Ascending aorta (tissue), 2 donors: Measurements from ENCODE around the gene EMC8. TPM values are rescaled to one million over a fixed set of nuclear protein-coding genes. Genes with fewer than 3 reads are reported as not detected.

Experiments
- DNase-seq, 2 donors: peaks; one replicate each; pipeline ENCODE4 v3.0.0-alpha.2; 2019; ENCODE audit warnings: low spot score in 2 of 2
- H3K27ac ChIP-seq, 2 donors: fragments of 200-600 bp; sonication (generic); one replicate each; pipeline ENCODE4 v1.5.1; 2016 to 2017; ENCODE audit warnings: mild to moderate bottlenecking in 1 of 2
- H3K27me3 ChIP-seq: fragments of 200-600 bp; sonication (generic); one replicate; pipeline ENCODE4 v1.5.1; 2017
- H3K36me3 ChIP-seq, 2 donors: fragments of 200-600 bp; sonication (generic); one replicate each; pipeline ENCODE4 v1.5.1; 2016
- H3K4me1 ChIP-seq, 2 donors: fragments of 200-600 bp; sonication (generic); one replicate each; pipeline ENCODE4 v1.5.1; 2016 to 2017; ENCODE audit warnings: mild to moderate bottlenecking in 1 of 2
- H3K4me3 ChIP-seq, 2 donors: fragments of 200-600 bp; sonication (generic); one replicate each; pipeline ENCODE4 v1.5.1; 2016 to 2017; ENCODE audit warnings: mild to moderate bottlenecking in 1 of 2
- H3K9me3 ChIP-seq, 2 donors: fragments of 200-600 bp; sonication (generic); one replicate each; pipeline ENCODE4 v1.5.1; 2016
- CTCF ChIP-seq, 3 experiments: fragments of 200-600 bp in 2 of 3; fragments of 450-650 bp in 1 of 3; sonication (generic) in 2 of 3; IDR thresholded peaks; one replicate each; pipeline ENCODE4 v1.5.1; 2016 to 2019; ENCODE audit warnings: antibody characterized with exemption in 3 of 3, mild to moderate bottlenecking in 1 of 3, moderate library complexity in 1 of 3
- intact Hi-C: fragments of 100-400 bp; cut with DNase I; formaldehyde crosslinking; loops from one replicate; pipeline ENCODE4 v1.15.1; 2023
- total RNA-seq: library from RNA; depleted of rRNA; stranded (reverse); fragments of >200 nt; gene quantifications from one replicate; pipeline ENCODE4 v1.1.0, GENCODE V29; 2016

Gene EMC8
- total RNA-seq, 1 donor from 2014 or later = 11.9 TPM

- no peak for TF ChIP-seq CTCF (IDR thresholded peaks at IDR 0.05)
- Histone ChIP-seq H3K27ac (no peak overlapping the region), H3K27me3 (no peaks in the 10 kb centered on the region), H3K4me1 (no peaks in the 10 kb centered on the region), H3K4me3 (no peak overlapping the region), H3K9me3 (no peaks in the 10 kb centered on the region), H3K36me3 (no peaks in the 10 kb centered on the region)
- intact Hi-C loops = no loop called here
- no peak for DNase-seq
Measured at GRCh38 chr16:85755929-85756768, 43.2 kb downstream of the EMC8 start.

GRCh38 chr16:85754413-85754812 lies 44.9 kb downstream of the EMC8 start:
- H3K4me1 ChIP-seq = peaks cover 8 to 11% of the 10 kb centered on the region in 2 donors
- peaks cover 7% of the 10 kb centered on the region for H3K27me3 ChIP-seq
- intact Hi-C loops = no loop called here
- H3K36me3 ChIP-seq = no peaks in the 10 kb centered on the region
- H3K9me3 ChIP-seq = no peaks in the 10 kb centered on the region
- no peak for DNase-seq
- no peak overlapping the region for H3K4me3 ChIP-seq
- no peak overlapping the region for H3K27ac ChIP-seq
- TF ChIP-seq CTCF (IDR thresholded peaks at IDR 0.05) = no peak

GRCh38 chr16:85753976-85754375 lies 45.4 kb downstream of the EMC8 start:
- no peak overlapping the region for H3K27ac ChIP-seq
- intact Hi-C loops = no loop called here
- H3K36me3 ChIP-seq = no peaks in the 10 kb centered on the region
- peaks cover 7% of the 10 kb centered on the region for H3K27me3 ChIP-seq
- no peak for DNase-seq
- H3K9me3 ChIP-seq = no peaks in the 10 kb centered on the region
- H3K4me1 ChIP-seq = peaks cover 8 to 11% of the 10 kb centered on the region in 2 donors
- TF ChIP-seq CTCF (IDR thresholded peaks at IDR 0.05) = no peak
- no peak overlapping the region for H3K4me3 ChIP-seq

GRCh38 chr16:85753559-85753958 lies 45.8 kb downstream of the EMC8 start:
- Histone ChIP-seq H3K27me3 (peaks cover 7% of the 10 kb centered on the region), H3K27ac (no peak overlapping the region), H3K9me3 (no peaks in the 10 kb centered on the region), H3K4me3 (no peak overlapping the region), H3K4me1 (peaks cover 8 to 11% of the 10 kb centered on the region in 2 donors), H3K36me3 (no peaks in the 10 kb centered on the region)
- intact Hi-C loops = no loop called here
- TF ChIP-seq CTCF (IDR thresholded peaks at IDR 0.05) = no peak
- DNase-seq = no peak

- Histone ChIP-seq H3K36me3 (no peaks in the 10 kb centered on the region), H3K9me3 (no peaks in the 10 kb centered on the region), H3K27me3 (peaks cover 7% of the 10 kb centered on the region), H3K4me3 (no peak overlapping the region), H3K27ac (no peak overlapping the region), H3K4me1 (peaks cover 8 to 11% of the 10 kb centered on the region in 2 donors)
- TF ChIP-seq CTCF (IDR thresholded peaks at IDR 0.05) = no peak
- intact Hi-C loops = no loop called here
- DNase-seq = no peak
Measured at GRCh38 chr16:85752511-85753420, 46.6 kb downstream of the EMC8 start.
